OCI-LY3 (cell line): ENCODE data around the gene NCOA6.

Source experiments
- H2AFZ ChIP-seq: fragments of 200-600, 300-600 bp; shearing (Covaris generic); 2 replicates; pipeline ENCODE4 v1.6.0; 2014; ENCODE audit warnings: antibody characterized with exemption, low read depth, low read length
- H3K27ac ChIP-seq: fragments of 200-600, 300-600 bp; sonication (generic); 2 replicates; pipeline ENCODE4 v1.5.1; 2014; ENCODE audit warnings: mild to moderate bottlenecking, low read length, moderate library complexity, mixed read lengths
- H3K27me3 ChIP-seq: fragments of 200-600, 300-600 bp; sonication (generic); 2 replicates; pipeline ENCODE4 v1.6.1; 2014; ENCODE audit warnings: low read depth, low read length, mixed read lengths
- H3K36me3 ChIP-seq: fragments of 200-600, 300-600 bp; sonication (generic); replicated peaks from 2 replicates; pipeline ENCODE3; 2014; ENCODE audit warnings: low read depth, low read length, mixed read lengths
- H3K4me1 ChIP-seq: fragments of 300-600, 200-600 bp; sonication (generic); 2 replicates; pipeline ENCODE4 v1.6.1; 2014; ENCODE audit warnings: low read length, mixed read lengths
- H3K4me2 ChIP-seq: fragments of 200-600, 300-600 bp; sonication (generic); 2 replicates; pipeline ENCODE4 v1.6.1; 2014; ENCODE audit warnings: low read length, mixed read lengths
- H3K4me3 ChIP-seq: fragments of 300-600, 200-600 bp; sonication (generic); 2 replicates; pipeline ENCODE4 v1.5.1; 2014; ENCODE audit warnings: antibody characterized with exemption, mild to moderate bottlenecking, low read length, moderate library complexity
- H3K79me2 ChIP-seq: fragments of 300-600, 200-600 bp; shearing (Covaris generic); 2 replicates; pipeline ENCODE4 v1.6.1; 2014; ENCODE audit warnings: mild to moderate bottlenecking, low read length, mixed read lengths
- H3K9ac ChIP-seq: fragments of 300-600, 200-600 bp; shearing (Covaris generic); 2 replicates; pipeline ENCODE4 v1.6.0; 2014; ENCODE audit warnings: mild to moderate bottlenecking, low read length, moderate library complexity
- H3K9me3 ChIP-seq: fragments of 200-600, 300-600 bp; shearing (Covaris generic); 2 replicates; pipeline ENCODE4 v1.6.1; 2014; ENCODE audit warnings: low read length, mixed read lengths; ENCODE audit not compliant: insufficient read depth
- H4K20me1 ChIP-seq: fragments of 200-600, 300-600 bp; sonication (generic); 2 replicates; pipeline ENCODE4 v1.6.1; 2016; ENCODE audit warnings: low read length, mixed read lengths; ENCODE audit not compliant: insufficient read depth
- CTCF ChIP-seq: fragments of 200-600, 300-600 bp; sonication (generic); IDR thresholded peaks from 2 replicates; pipeline ENCODE4 v1.5.1; 2014; ENCODE audit warnings: antibody characterized with exemption, low read length, low read depth
- EZH2phosphoT487 ChIP-seq: fragments of 200-600 bp; shearing (Covaris generic); IDR thresholded peaks from 2 replicates; pipeline ENCODE4 v1.6.1; 2018; ENCODE audit warnings: antibody characterized with exemption, mixed run types, low read depth

The NCOA6 gene

GRCh38 chr20:34771680-34772081, 53.8 kb downstream of the NCOA6 start:
- Histone ChIP-seq H4K20me1 (no peaks in the 10 kb centered on the region), H3K27me3 (no peaks in the 10 kb centered on the region), H3K4me3 (no peak overlapping the region), H3K36me3 (peaks cover 42% of the 10 kb centered on the region), H3K27ac (no peak overlapping the region), H3K79me2 (no peaks in the 10 kb centered on the region), H3K9ac (no peak overlapping the region), H3K9me3 (no peaks in the 10 kb centered on the region), H2AFZ (no peak overlapping the region), H3K4me2 (no peak overlapping the region), H3K4me1 (no peaks in the 10 kb centered on the region)
- TF ChIP-seq EZH2phosphoT487: no peak
- TF ChIP-seq CTCF: no peak

GRCh38 chr20:34768096-34768495, 57.4 kb downstream of the NCOA6 start:
- H3K4me3 ChIP-seq: no peak overlapping the region
- no peak overlapping the region for H3K27ac ChIP-seq
- no peaks in the 10 kb centered on the region for H3K27me3 ChIP-seq
- H4K20me1 ChIP-seq: no peaks in the 10 kb centered on the region
- no peak overlapping the region for H3K9ac ChIP-seq
- H3K79me2 ChIP-seq: no peaks in the 10 kb centered on the region
- TF ChIP-seq EZH2phosphoT487: no peak
- TF ChIP-seq CTCF: no peak
- H3K4me2 ChIP-seq: no peak overlapping the region
- H3K4me1 ChIP-seq: no peaks in the 10 kb centered on the region
- no peak overlapping the region for H2AFZ ChIP-seq
- peaks cover 38% of the 10 kb centered on the region for H3K36me3 ChIP-seq
- no peaks in the 10 kb centered on the region for H3K9me3 ChIP-seq

- no peaks in the 10 kb centered on the region for H4K20me1 ChIP-seq
- no peak overlapping the region for H3K27ac ChIP-seq
- H3K4me1 ChIP-seq: no peaks in the 10 kb centered on the region
- H3K4me2 ChIP-seq: no peak overlapping the region
- H3K4me3 ChIP-seq: no peak overlapping the region
- H3K79me2 ChIP-seq: no peaks in the 10 kb centered on the region
- H3K36me3 ChIP-seq: peaks cover 49% of the 10 kb centered on the region
- TF ChIP-seq EZH2phosphoT487 (no peak), CTCF (no peak)
- no peaks in the 10 kb centered on the region for H3K9me3 ChIP-seq
- no peak overlapping the region for H2AFZ ChIP-seq
- H3K27me3 ChIP-seq: no peaks in the 10 kb centered on the region
- H3K9ac ChIP-seq: no peak overlapping the region
These were observed 63.4 kb downstream of the NCOA6 start for GRCh38 chr20:34762031-34762555.

- Histone ChIP-seq H3K9ac (no peak overlapping the region), H3K27me3 (no peaks in the 10 kb centered on the region), H3K4me1 (peaks cover 31% of the 10 kb centered on the region), H3K27ac (no peak overlapping the region), H3K79me2 (no peaks in the 10 kb centered on the region), H4K20me1 (peaks cover 13% of the 10 kb centered on the region; the same call in 1 of the 2 replicates), H3K9me3 (no peaks in the 10 kb centered on the region; the same call in 1 of the 2 replicates), H3K4me3 (no peak overlapping the region), H3K36me3 (peaks cover 52% of the 10 kb centered on the region), H3K4me2 (peak overlapping the region; percentile 44), H2AFZ (no peak overlapping the region)
- TF ChIP-seq EZH2phosphoT487 (no peak), CTCF (no peak)
These were observed 70.1 kb downstream of the NCOA6 start for GRCh38 chr20:34755367-34755766.
